Measurements from ENCODE around the gene PICK1.

The PICK1 gene

DNA sequence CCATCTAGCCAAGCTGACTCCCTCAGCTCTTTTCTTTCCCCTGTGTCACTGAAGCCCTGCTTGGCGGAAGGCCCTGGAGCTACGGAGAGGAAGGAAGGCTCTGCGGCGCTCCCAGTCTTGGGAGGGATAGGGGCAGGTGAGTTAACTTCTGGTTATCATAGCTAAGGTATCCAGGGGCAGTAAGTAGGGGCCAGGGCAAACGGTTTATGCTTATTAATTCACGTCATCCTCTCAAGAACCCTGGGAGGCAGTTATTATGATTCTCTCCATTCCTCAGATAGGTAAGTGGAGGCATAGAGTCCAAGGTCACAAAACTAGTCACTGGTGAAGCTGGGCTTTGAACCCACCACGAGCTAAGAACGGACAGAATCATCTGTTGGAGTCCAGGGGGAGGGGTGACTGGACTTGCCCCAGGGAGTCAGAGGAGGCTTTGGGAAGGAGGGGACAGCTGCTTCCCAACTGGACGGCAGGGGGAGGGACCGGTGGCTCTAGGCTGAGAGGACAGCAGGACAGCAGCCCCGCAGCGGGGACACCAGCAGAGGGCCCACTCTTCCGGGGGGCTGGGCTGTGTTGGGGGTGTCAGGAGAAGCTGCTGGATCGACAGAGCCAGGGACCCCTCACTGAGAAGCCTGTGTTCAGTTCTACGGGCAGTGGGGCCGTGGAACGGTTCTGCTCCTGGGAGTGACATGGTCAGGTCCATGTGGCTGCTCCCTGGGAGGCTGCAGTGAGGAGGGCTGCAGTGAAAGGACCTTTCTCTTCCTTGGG lies 49.8 kb downstream of the PICK1 start:
- TF ChIP-seq MAX (IDR thresholded peaks at IDR 0.05; ENCODE audit: low read depth, low read length) (no peak), MYC (IDR thresholded peaks at IDR 0.05; ENCODE audit: low read depth, low read length) (no peak), CTCF (IDR thresholded peaks at IDR 0.05; ENCODE audit: low read depth, low read length) (no peak), POLR2A (IDR thresholded peaks at IDR 0.05; ENCODE audit: extremely low read depth, insufficient read length) (no peak)
- no peak for DNase-seq (ENCODE audit: low read depth)

GRCh38 chr22:38107692-38108515 lies 50.7 kb downstream of the PICK1 start:
- DNase-seq (ENCODE audit: low read depth) = no peak
- H3K4me3 ChIP-seq (ENCODE audit: low read depth, low read length) = no peak overlapping the region
- TF ChIP-seq MAX (IDR thresholded peaks at IDR 0.05; ENCODE audit: low read depth, low read length) = no peak
- TF ChIP-seq CTCF (IDR thresholded peaks at IDR 0.05; ENCODE audit: low read depth, low read length) = no peak
- TF ChIP-seq POLR2A (IDR thresholded peaks at IDR 0.05; ENCODE audit: extremely low read depth, insufficient read length) = no peak
- TF ChIP-seq MYC (IDR thresholded peaks at IDR 0.05; ENCODE audit: low read depth, low read length) = no peak

More for the DNA sequence above, 49.8 kb downstream of the PICK1 start:
- H3K4me3 ChIP-seq (ENCODE audit: low read depth, low read length) = no peak overlapping the region

- TF ChIP-seq CTCF (IDR thresholded peaks at IDR 0.05; ENCODE audit: low read depth, low read length) (no peak), MAX (IDR thresholded peaks at IDR 0.05; ENCODE audit: low read depth, low read length) (no peak)
- no peak for DNase-seq (ENCODE audit: low read depth)
- no peak overlapping the region for H3K4me3 ChIP-seq (ENCODE audit: low read depth, low read length)
These were observed 51.5 kb downstream of the PICK1 start for GRCh38 chr22:38108561-38109319.

- H3K4me3 ChIP-seq (ENCODE audit: low read depth, low read length) = no peak overlapping the region
- DNase-seq (ENCODE audit: low read depth) = no peak
These were observed 52.3 kb downstream of the PICK1 start for GRCh38 chr22:38109371-38110001.

More at GRCh38 chr22:38109371-38110001, 52.3 kb downstream of the PICK1 start:
- TF ChIP-seq MAX (IDR thresholded peaks at IDR 0.05; ENCODE audit: low read depth, low read length) = no peak
- no peak for TF ChIP-seq CTCF (IDR thresholded peaks at IDR 0.05; ENCODE audit: low read depth, low read length)
- TF ChIP-seq MYC (IDR thresholded peaks at IDR 0.05; ENCODE audit: low read depth, low read length) = no peak
- TF ChIP-seq POLR2A (IDR thresholded peaks at IDR 0.05; ENCODE audit: extremely low read depth, insufficient read length) = no peak

Measured in NB4 (cell line).